GM19397 (cell line): ENCODE measurements around the gene MN1.

Source experiments
- ATAC-seq: cut with Tn5 transposase; IDR thresholded peaks from one replicate; pipeline ENCODE4 v1.9.1; 2021; ENCODE audit warnings: mild to moderate bottlenecking, moderate library complexity; ENCODE audit not compliant: unreplicated experiment

The MN1 gene

DNA sequence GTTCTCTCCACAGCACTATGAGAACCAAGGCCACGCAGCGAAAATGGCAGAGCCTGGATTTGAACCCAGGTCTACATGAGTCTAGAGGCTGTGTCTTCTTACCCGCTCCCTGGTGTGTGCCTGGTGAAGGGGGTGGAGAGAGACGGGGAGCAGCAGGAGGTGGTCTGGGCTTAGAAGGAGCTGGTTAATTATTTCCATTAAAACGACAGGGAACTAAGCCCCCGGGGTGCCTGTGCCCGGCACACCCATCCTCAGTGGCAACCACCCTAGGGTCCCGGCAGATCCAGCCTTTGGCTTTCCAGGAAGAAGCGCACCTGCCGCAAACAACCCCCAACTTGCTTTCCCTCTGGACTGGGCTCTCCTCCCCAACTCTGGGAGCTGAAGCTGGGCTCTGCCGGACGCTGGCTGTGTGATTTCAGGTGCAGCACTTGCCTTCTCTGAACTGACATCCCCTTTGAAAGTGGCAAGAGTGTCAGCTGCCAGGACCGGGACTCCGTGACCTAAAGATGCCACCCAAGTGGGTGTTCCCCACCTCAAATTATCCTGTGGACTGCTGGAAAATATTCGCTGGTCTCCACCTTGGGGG, 35.8 kb downstream of the MN1 start:
- ATAC-seq = no peak

DNA sequence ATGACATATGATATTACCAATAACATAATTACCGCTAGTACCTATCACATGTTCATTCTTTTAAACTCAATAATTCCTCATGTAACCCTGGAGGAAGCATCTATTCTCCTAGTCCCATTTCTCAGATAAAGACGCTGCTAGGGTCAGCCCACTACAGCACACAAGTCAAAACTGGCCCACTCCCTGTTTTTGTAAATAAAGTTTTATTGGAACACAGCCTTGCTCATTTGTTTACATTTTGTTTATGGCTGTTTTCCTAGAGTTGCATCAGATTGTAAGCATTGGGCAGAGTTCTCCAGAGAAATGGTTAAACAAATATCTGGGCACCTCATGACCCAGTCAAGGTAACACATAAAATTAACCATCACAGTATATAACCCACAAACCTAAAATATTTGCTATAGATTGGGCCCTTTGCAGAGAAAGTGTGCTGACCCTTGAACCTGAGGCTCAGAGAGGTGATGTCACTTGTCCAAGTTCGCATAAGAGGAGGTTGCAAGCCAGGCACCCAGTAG, 36.8 kb downstream of the MN1 start:
- no peak for ATAC-seq

DNA sequence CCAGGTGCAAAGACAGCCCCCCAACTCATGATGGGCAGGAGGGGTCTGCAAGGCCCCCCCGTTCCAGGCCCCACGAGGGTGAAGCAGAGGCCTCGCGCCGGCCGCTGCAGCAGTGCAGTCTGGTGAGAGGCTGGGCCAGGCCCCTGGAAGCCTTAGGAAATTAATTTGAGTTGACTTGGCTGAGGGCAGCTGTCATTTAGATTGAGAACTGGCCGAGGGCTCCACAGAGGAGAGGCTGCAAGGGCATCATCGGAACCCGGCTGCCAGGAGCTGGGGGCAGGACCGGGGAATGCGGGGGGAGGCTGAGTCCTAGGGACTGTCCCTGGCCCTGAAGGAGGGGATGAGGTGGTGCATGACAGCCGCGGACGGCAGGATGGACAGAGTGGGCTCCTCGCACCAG, 39.9 kb downstream of the MN1 start:
- ATAC-seq = no peak

DNA sequence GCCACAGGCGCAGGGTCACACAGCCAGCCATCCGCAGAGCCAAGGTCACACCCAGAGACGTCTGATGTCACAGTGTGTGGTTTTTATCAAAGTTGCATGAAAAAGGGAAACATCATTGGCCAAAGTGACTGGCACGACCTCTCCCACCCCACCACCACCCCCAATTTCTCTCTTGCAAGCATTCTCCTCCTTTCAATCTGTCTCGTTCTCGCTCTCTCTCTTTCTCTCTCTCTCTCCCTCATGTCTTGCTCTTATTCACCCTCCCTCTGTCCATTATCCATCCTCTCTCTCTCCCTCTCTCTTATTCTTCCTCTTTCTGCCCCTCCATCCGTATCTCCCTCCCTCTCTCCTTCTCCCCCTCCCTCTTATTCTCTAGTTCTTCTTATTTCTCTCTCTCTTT, 40.6 kb downstream of the MN1 start:
- ATAC-seq = no peak

DNA sequence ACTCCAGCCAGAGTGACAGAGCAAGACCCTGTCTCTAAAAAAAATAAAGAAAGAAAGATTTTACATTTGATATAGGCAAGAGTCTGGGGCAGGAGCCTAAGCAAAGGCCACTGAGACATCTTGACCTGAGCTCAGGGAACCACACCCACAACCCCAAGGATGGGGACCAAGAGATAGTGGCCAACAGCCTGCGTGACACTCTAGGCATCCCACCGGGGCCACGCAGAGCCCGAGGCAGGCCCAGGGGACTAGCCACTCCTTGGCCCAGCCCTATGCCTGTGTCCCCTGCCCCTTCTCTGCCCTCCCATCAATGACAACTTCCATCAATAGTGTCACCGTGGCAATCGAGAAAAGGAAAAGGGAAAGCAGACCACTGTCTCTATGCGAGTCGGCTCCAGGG, 41.1 kb downstream of the MN1 start:
- ATAC-seq = no peak

DNA sequence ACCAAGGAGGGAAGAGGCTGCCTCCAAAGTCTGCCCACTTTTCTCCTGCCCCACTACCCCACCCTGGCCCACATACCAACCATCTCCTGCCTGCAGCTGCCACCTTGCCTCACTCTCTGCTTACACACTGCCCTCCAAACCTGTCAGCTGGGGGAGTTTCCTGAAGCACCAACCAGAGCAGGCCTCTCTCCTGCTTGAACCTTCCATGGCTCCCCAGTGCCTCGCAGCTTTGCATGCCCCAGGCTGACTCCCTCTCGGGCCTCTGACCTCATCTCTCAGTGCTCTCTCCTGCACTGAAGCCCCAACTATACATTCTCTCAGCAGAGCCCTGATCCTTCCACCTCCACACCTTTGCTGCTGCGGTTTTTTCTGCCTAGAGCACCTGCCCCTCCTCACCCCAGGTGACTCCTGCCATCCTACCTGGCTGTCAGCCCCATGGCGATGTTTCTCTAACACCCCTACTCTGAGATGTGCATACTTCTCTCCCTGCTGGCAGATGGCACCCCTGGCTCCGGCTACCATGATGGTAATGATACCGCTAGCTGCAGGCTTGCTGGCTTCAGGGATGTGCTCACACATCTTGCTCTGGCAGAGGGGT, 43.5 kb downstream of the MN1 start:
- ATAC-seq = no peak

DNA sequence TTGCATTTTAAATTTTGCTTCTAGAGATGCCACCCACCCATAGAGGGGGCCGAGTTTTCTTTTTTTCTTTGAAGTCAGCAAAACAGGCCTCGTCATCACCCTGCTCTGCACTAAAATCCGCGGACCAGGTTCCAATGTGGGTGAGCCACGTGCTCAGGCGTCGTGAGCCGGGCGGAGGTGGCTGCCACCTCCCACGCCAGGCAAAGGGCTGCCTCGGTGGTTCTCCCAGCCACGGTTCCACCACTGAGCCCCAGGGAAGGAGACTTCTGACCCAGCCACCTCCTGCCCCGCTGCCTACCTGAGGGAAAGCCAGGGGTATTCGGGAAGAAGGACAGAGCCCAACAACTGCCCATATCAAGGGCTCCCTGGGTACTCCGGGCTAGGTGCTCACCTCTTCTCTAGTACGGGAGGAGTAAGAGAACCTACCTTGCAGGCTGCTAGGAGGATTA, 45.3 kb downstream of the MN1 start:
- no peak for ATAC-seq

DNA sequence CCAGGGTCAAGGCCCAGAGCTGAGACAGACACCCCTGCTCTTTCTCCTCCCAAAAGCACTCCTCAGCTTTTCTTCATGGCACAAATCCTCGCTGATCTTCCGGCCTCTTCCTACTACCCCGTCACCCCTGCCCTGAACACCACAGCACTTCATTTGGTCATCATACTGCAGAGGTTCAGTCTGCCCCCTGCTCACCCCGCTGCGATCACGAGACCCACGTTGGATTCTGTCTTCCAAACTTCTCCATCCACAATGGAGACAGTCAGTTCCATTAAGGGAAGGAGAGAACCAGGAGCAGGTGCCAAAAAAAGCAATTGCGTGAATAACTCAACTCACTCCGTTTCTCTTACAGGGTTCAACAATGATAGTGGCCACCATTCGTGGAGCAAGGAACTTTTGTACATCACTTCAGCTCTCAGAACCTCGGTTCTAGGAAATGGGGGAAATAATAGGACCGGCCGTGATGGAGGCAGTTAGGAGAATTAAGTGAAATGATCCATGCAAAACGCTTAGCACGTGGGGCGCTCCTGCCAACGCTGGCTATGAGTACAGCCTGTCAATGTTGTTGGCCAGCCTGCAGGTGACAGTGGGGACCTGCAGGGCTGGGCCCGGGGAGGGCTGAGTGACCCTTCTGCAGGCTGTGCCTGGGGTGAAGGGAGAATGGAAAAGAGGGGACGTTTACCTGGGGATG, 45.9 kb downstream of the MN1 start:
- no peak for ATAC-seq

DNA sequence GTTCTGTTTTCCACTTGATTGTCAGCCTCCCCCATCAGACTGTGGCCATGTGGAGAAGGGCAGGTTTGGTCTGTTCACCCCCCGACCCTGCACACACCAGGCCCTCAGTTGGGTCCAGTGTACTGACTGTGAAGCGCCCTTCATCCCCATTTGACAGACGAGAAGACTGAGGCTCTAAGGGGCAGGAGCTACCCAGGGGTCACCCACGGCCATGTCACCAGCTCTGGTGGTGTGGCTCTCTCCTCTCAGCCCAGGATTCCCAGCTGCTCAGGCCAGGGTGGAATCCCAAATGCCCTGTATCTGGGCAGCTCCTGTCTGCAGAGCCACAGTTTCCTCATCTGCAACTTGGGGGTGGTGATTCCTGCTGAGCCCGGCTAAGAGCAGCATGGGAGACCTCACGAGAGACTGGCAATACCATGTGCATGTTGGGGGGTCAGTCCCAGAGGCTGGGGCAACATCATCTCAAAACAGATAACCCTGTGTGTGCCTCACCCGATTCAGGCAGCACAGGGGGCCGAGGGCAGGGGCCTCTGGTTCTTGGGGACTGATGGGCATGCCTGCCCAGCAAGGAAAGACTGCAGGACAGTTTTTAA, 46.6 kb downstream of the MN1 start:
- ATAC-seq = no peak

DNA sequence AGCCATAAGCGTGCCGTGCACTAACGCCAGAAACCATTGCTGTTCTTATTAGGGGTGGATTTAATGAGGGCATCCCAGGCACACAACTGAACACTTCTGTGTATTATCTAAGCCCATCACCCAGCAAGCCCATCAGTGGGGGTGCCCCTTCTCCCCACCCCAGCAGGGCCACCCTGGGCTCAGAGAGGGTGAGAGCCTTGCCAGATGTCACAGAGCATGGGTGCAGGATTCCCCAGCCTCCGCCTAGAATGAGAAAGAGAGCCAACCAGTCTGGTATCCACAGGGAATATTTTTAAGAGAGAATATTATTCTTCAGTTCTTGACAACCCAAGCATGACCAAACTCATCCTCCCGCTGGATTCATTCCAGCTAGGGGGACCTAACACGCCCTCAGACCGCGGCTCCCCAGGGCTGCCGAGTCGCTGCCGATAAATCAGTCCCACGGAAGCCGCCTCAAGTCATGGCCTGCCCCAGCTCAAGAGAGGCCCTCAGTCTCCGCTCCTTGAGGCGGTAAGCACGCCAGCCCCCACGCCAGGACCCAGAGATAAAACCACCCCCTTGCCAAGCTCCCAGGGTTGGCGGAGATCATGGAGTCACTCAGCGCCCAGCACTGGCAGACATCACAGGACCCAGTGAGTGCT, 47.2 kb downstream of the MN1 start:
- ATAC-seq = no peak

DNA sequence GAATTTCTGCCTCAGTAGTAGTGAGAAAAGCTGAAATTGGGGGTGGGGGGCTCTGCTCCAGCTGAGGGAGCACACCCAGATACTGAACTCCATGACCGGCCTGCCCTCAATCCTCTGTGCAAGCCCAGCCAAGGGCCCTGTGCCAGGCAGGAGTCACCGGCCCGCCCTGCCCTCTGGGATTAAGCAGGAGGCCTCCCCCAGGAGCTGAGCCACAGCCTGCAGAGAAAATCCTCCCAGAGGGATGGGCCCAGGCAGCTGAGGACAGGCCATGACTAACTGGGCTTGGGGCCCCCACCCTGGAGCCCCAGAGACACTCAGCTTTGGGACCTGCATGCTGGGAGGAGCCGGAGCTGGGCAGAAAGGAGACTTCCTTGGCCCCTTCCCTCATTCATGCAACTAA, 48.8 kb downstream of the MN1 start:
- no peak for ATAC-seq

DNA sequence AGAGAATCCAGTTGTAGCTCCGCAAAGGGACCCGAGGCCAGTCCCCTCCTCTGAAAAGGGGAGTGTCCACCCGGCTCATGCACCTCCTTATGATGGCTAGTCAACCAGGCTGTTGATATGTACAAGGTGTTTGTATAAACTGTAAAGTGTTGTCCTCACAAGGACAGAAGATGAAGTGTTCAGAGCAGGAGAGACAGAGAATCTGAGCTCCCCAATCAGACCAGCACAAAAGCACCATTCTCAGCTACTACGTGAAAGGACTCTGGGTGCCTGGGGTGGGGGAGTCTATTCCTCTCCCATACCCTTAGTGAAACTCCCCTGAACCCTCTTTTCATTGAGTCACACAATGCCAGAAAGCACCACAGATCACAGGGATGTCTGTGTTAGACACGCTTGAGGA, 49.4 kb downstream of the MN1 start:
- no peak for ATAC-seq

DNA sequence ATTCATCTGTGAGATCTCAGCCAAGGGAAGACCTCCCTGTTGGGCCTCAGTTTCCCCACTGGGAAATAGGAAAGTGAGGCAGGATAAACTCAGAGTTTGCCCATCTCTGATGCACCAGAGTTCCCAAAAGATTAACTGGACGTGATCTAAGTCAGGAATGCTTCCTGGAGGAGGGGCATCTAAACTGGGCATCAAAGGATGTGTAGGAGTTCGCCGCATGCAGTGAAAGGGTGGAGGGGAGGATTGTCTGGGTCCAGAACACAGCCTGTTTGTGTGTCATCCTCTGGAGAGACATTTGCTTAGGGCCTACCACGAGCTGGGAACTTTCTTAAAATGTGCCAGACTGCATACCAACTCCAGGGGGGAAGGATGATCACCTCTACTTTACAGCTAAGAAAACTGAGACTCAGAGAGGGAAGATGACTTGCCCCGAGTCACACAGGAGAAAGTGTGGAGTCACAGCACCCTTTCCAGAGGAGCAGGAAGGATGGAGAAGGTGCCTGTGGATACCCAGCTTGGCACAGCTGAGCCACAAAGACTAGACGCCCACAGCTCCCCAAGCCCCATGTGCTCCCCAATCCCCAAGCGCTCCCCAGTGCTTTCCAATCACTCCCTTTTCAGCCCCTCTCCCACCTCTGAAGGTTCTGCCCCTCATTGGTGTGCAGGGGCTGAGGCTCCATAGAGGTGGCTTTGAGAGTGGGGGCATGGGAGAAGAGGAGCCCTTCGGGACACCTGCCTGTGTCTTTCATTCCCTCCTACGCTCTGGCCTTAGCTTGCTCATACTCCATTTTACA, 50.1 kb downstream of the MN1 start:
- ATAC-seq = no peak

DNA sequence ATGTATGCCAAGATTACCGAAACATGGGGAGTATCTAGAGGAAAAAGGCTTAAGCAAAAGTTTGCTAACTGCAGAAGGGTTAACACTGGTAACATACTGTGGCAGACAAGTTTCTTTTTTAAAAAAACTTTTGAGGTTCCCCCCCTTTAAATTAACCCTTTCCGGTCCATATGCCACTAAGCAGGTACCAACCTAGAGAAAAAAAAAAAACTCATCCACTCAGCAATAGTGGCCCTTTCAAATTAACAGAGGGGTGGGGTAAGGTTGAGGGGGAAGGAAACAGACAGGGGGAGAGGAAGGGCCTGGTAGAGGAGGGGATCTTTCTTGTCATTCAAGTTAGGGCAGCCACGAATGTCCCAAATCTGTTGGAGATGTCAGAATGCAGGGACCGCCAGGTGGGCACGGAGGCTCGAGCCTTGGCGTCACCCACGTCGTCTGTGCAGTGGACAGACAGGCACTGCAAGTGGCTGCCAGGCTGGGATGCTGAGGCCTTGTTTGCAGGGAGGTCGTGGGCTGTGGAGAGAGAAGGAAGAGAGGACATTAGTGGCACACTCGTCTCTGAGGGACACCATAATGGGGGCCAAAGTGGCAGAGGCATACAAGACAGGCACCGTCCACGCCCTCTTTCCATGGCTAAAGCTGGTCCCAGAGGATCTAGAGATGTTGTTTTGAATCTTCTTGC, 50.8 kb downstream of the MN1 start:
- ATAC-seq = no peak

DNA sequence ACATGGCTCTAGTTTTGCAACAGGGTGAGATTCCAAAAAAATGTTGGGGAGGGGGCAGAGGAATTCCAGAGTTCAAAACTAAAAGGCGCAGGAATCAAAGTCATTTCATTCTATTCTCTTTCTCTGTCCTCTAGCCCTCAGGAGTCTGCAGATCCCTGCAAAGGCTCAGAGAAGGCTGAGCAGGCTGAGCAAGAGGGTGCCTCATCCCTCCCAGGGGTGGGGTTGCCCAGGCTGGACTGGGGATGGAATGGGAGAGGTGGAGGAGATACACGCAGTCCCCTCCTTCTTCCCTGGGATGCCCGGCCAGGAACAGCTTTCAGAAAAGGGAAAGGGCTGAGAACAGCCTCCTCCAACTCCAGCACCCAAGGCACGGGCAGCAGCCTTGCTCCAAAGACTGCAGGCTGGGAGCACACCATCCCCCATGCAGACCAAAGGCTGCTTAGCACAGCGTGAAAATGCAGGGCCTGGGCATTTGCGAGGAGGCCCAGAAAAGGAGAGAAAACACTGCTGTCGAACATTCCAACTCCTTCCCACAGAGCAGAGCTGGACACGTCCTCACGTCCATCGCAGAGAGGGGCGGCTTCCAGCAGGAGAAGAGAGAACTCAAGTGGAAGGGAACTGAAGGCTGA, 51.8 kb downstream of the MN1 start:
- no peak for ATAC-seq

DNA sequence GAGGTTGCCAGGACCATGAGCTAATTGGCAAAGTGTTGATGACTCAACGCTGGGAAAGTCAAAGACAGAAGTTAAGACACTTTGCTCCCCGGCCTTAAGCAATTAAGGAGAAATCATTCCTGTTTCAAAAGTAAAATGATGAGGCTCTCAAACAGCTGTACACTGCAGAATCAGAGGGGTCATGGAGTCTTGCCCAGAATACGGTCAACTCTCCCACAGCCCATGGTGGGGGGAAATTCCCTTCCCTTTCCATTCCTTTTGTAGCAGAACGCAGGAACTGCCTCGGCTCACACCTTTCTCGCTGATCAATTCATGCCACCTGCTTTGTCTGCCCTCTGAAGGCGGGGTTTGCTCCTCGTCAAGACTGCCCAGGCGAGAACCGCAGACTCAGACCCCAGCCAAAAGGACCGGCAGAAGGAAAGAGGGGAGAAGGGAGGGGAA, 52.8 kb downstream of the MN1 start:
- ATAC-seq = no peak

DNA sequence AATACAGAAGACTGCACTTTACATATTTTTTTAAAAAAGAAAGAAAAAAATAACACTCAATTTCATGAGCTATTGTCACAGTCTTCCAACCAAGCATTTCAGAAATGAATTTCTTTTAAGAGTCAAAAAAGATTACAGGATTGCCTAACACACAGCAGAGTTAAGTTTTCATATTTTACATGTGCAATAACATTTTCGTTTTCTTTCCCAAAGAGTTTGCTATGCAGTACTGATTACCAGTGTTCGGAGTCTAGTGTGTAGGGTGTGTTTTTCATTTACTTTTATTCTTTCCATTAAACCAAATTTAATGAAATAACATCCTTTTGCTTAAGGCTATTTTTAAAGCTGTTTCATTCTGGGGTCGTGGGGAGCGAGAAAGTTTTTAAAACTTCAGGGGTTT, 53.2 kb downstream of the MN1 start:
- no peak for ATAC-seq

DNA sequence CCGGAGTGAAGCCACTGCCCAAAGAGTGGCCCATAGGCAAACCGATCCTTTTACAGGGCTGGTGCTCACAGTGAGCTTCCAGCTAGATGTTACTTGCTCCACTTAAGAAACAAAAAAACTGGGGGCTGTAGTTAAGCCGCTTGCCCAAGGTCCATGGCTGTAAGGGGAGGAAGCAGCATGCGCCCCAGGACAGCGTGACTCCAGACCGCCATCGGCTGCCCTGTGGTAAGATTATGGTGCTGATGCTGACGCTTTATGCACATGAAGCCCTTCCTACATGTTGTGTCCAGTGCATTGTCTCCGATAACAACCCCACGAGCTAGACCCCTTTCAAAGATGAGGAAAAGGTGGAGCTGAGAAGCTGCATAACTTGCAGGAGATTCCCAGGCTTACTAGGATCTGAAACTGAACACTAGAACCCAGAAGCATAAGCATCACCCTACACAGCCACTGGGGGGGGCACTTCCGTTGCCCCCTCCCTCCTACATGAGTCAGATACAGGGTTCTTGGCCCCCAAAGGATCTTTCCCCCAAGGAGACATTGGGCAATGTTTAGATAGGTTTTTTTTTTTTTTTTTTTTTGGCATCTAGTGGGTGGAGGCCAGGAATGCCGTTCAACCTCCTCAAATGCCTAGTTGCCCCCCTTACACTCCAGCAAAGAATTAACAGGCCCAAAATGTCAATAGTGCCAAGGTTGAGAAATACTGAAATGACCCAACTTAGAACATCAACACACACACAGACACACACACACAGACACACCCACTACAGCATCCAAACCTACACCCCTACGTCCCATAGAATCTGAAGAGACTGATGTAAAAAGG, 53.9 kb downstream of the MN1 start:
- no peak for ATAC-seq

DNA sequence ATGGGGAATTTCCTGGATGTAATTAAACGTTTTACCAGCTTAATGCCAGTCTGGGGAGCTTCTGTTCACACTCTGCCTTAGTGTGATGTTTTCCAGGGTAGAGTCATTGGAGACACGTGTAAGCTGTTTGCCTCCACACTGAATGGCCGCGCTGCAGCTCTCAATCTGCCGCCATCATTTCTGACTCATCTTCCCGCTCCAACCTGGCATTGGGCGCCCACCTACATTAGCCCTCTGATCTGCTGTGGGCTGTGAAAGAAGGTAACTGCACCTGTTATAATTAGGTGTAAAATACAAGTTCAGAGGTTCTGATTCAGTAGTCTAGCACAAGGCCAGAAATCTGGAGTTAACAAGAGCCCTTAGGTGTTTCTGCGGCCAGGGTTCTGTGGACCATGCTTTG, 54.6 kb downstream of the MN1 start:
- ATAC-seq = no peak
